Testis (tissue), 3 donors: ENCODE measurements around the gene FLYWCH1. TPM values are rescaled to one million over a fixed set of nuclear protein-coding genes. Genes with fewer than 3 reads are reported as not detected.

ENCODE experiments used
- DNase-seq: peaks from one replicate; pipeline ENCODE4 v3.0.0-alpha.2; 2019
- H3K27ac ChIP-seq, 2 donors: fragments of 200-600 bp; sonication (generic); one replicate each; pipeline ENCODE4 v1.5.1; 2019
- H3K27me3 ChIP-seq: fragments of 200-600 bp; sonication (generic); one replicate; pipeline ENCODE4 v1.5.1; 2019
- H3K36me3 ChIP-seq: fragments of 200-600 bp; sonication (generic); one replicate; pipeline ENCODE4 v1.5.1; 2017; ENCODE audit warnings: low read depth; ENCODE audit errors: missing control alignments
- H3K4me1 ChIP-seq: fragments of 200-600 bp; sonication (generic); one replicate; pipeline ENCODE4 v1.5.1; 2019
- H3K4me3 ChIP-seq, 2 donors: fragments of 200-600 bp; sonication (generic); one replicate each; pipeline ENCODE4 v1.5.1; 2017 to 2019
- H3K9me3 ChIP-seq: fragments of 200-600 bp; sonication (generic); one replicate; pipeline ENCODE4 v1.5.1; 2017
- CTCF ChIP-seq, 3 experiments: fragments of 450-650 bp in 2 of 3; fragments of 200-600 bp in 1 of 3; sonication (generic) in 1 of 3; IDR thresholded peaks; one replicate each; pipeline ENCODE4 v1.5.1; 2016 to 2019; ENCODE audit warnings: antibody characterized with exemption in 3 of 3, mild to moderate bottlenecking in 2 of 3, moderate library complexity in 1 of 3
- POLR2A ChIP-seq: fragments of 450-650 bp; IDR thresholded peaks from one replicate; pipeline ENCODE4 v1.6.1; 2017; ENCODE audit warnings: antibody characterized with exemption, mild to moderate bottlenecking, moderate library complexity
- WGBS, 2 donors: methylation state at CpG; one replicate each; pipeline ENCODE4 v1.1.5; 2018; 5-methylcytosine and 5-hydroxymethylcytosine counted together
- intact Hi-C: fragments of 100-400 bp; cut with DNase I; formaldehyde crosslinking; loops from one replicate; pipeline ENCODE4 v1.15.1; 2023; ENCODE audit warnings: low total_unique reads
- polyA plus RNA-seq: library from polyadenylated mRNA; stranded (reverse); fragments of 350-450 nt; fragmentation: Illumina TruSeq; extraction: RNeasy Lipid Tissue Mini Kit (QIAGEN cat#74804); gene quantifications from one replicate; pipeline ENCODE4 v1.2.3, GENCODE V29; 2014; ENCODE audit warnings: low read depth, low replicate concordance; ENCODE audit not compliant: insufficient read depth
- total RNA-seq, 2 donors: library from RNA; depleted of rRNA; stranded (reverse); fragments of >200 nt; gene quantifications; one replicate each; pipeline ENCODE4 v1.2.3, GENCODE V29; 2016

Gene FLYWCH1
- total and polyA plus RNA-seq, 3 donors from 2014 or later = 12.5 to 31.0 (median 26.7) TPM

DNA sequence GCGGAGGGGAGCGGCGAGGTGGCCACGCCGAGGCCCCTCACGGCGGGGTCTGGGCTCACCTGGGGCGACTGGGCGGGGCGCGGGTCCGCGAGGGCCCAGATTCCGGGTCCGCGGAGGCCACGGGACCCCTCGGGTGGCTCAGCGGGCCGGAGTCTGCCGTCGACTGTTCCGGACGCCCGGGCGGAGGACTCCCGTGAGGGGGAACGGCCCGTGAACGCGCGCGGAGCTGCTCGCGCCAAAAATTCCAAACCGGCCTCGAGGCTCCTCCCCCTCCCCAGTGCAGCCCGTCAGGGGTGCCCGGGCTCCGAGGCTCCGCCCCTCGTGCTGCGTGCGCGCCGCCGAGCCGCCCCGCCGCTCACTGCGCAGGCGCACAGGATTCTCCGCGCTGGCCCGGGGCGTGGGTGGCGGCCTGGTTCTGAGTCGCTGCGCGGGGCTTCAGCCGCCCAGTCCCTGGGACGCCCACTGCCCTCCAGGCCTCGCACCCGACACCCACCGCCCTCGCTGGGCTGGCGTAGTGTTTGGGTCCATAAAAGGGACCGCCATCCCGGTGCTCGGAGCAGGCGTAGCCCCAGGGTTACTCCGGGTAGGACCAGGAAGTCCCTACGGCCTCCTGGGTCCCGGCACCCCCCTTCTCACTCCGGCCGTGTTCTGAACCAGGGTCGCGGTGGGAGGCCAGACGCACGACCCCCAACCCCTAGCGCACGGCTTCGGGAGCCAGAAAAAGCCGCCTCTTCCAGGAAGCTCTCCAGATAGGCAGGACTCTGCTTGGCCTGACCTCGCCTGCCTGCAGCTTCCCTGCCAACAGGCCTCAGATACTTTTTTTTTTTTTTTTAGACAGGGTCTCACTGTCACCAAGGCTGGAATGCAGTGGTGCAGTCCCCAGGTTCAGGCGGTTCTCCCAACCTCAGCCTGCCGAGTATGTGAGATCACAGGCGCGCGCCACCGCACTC is 68.8 kb downstream of the FLYWCH1 start, which contains the start of gene PKMYT1:
TSS of gene PKMYT1 (minus strand) at position 220 of the 950 bp plus-strand sequence. CDS start 789 bp downstream, outside the sequence.
- no peaks in the 10 kb centered on the region for H3K9me3 ChIP-seq

GRCh38 chr16:2981177-2981898 is 69.6 kb downstream of the FLYWCH1 start:
- peak overlapping the region; percentile 76 to 77 for H3K4me3 ChIP-seq
- H3K9me3 ChIP-seq = no peaks in the 10 kb centered on the region
- H3K27me3 ChIP-seq = no peaks in the 10 kb centered on the region
- WGBS, 2 donors = 18 to 25% methylated on average over 33 of the region's 33 CpGs
- intact Hi-C loops = no loop called here
- no peak for TF ChIP-seq POLR2A
- TF ChIP-seq CTCF (IDR thresholded peaks at IDR 0.05) = no peak
- H3K36me3 ChIP-seq = no peaks in the 10 kb centered on the region
- DNase-seq = peak; percentile 64
- H3K4me1 ChIP-seq = peaks cover 31% of the 10 kb centered on the region
- peak overlapping the region; percentile 34 to 89 for H3K27ac ChIP-seq

More for the DNA sequence above, 68.8 kb downstream of the FLYWCH1 start, which contains the start of gene PKMYT1:
- Histone ChIP-seq H3K27me3 (no peaks in the 10 kb centered on the region), H3K36me3 (no peaks in the 10 kb centered on the region), H3K4me1 (peaks cover 26% of the 10 kb centered on the region), H3K4me3 (peak within 1 kb of the TSS; percentile 76 to 77), H3K27ac (peak within 1 kb of the TSS; percentile 34 to 89)
- DNase-seq = peak; percentile 90
- TF ChIP-seq CTCF (IDR thresholded peaks at IDR 0.05) (no peak), POLR2A (no peak)
- intact Hi-C loops = no loop called here
- WGBS, 2 donors = 5 to 10% methylated on average over 20 to 73 of the region's 91 CpGs

- Histone ChIP-seq H3K27ac (no peak overlapping the region), H3K4me1 (peaks cover 31% of the 10 kb centered on the region), H3K27me3 (no peaks in the 10 kb centered on the region), H3K9me3 (no peaks in the 10 kb centered on the region), H3K4me3 (no peak overlapping the region), H3K36me3 (no peaks in the 10 kb centered on the region)
- no peak for DNase-seq
- intact Hi-C loops = no loop called here
- TF ChIP-seq POLR2A (no peak), CTCF (IDR thresholded peaks at IDR 0.05) (no peak)
- WGBS, 2 donors = 45 to 48% methylated on average over 4 of the region's 4 CpGs
These were observed 70.1 kb downstream of the FLYWCH1 start for GRCh38 chr16:2981899-2982250.

GRCh38 chr16:2982402-2982801 is 70.7 kb downstream of the FLYWCH1 start:
- Histone ChIP-seq H3K4me3 (no peak overlapping the region), H3K36me3 (no peaks in the 10 kb centered on the region), H3K27ac (no peak overlapping the region), H3K9me3 (no peaks in the 10 kb centered on the region), H3K27me3 (no peaks in the 10 kb centered on the region), H3K4me1 (peaks cover 31% of the 10 kb centered on the region)
- TF ChIP-seq POLR2A (no peak), CTCF (IDR thresholded peaks at IDR 0.05) (no peak)
- no peak for DNase-seq
- WGBS, 2 donors = 57 to 72% methylated on average over 5 of the region's 5 CpGs
- intact Hi-C loops = no loop called here
